ENCODE results near the gene SHOX.

SHOX gene

GRCh38 chrX:703866-704265, 73.3 kb downstream of the SHOX start:
- H3K4me3 ChIP-seq (ENCODE audit: low read depth, low read length): no peak overlapping the region
- no peak for TF ChIP-seq CTCF (conservative IDR thresholded peaks at IDR 0.05; ENCODE audit: low read depth, low read length)
- peak; percentile 17 for DNase-seq (ENCODE audit: low read depth)

Data from choroid plexus epithelial cell (primary cell).